ENCODE data around the gene GREM2. TPM values are rescaled to one million over a fixed set of nuclear protein-coding genes. Genes with fewer than 3 reads are reported as not detected.

The GREM2 gene
- total and polyA plus RNA-seq, 9 of the 15 experiments (the other 6 are each of a cell fraction or from before 2014, with no cell fraction given): 0.01 to 0.07 (median 0.05) TPM; not detected in 5

GRCh38 chr1:240524356-240525069 lies 87.4 kb downstream of the GREM2 start:
- TF ChIP-seq CTCF (IDR thresholded peaks at IDR 0.05 in 2 of 3, conservative IDR thresholded peaks at IDR 0.05 in 1 of 3; ENCODE audit: insufficient read depth in 2 of 3, low read depth in 1 of 3, low read length in 3 of 3) (no peak), ETV5 (CRISPR knock-in tag; IDR thresholded peaks at IDR 0.05; ENCODE audit: low read depth) (no peak), CREB3L1 (IDR thresholded peaks at IDR 0.05; ENCODE audit: borderline replicate concordance, low read depth) (no peak), DEAF1 (CRISPR knock-in tag; IDR thresholded peaks at IDR 0.05) (no peak), ZNF780A (CRISPR knock-in tag; IDR thresholded peaks at IDR 0.05) (no peak), ZBTB17 (CRISPR knock-in tag; IDR thresholded peaks at IDR 0.05) (no peak), ZBTB7A (IDR thresholded peaks at IDR 0.05; ENCODE audit: borderline replicate concordance, control insufficient read depth, low read depth, low read length) (no peak)
- no peak overlapping the region for H3K27ac ChIP-seq (ENCODE audit: extremely low read depth, low read depth, low read length)
- H3K9me3 ChIP-seq (replicated peaks; ENCODE audit: control insufficient read depth, insufficient read depth, low read depth, low read length): no peaks in the 10 kb centered on the region; the same call in 1 of the 2 replicates
- no peaks in the 10 kb centered on the region for H3K27me3 ChIP-seq (ENCODE audit: control insufficient read depth in 2 of 2, insufficient read depth in 2 of 2, low read length in 2 of 2)
- in situ Hi-C loops (cut with MboI) (no loop called here), intact Hi-C loops (cut with micrococcal nuclease) (no loop called here)
- H3K4me1 ChIP-seq (replicated peaks in 1 of 2; ENCODE audit: control insufficient read depth in 2 of 2, insufficient read depth in 2 of 2, low read length in 2 of 2): no peaks in the 10 kb centered on the region
- no TSS peak for BruUV-seq (replicated peaks)
- H4K20me1 ChIP-seq (replicated peaks; ENCODE audit: control insufficient read depth, insufficient read depth, low read length): no peaks in the 10 kb centered on the region
- POLR2A ChIA-PET: no interaction called here
- no peaks in the 10 kb centered on the region for H3K79me2 ChIP-seq (ENCODE audit: control insufficient read depth, insufficient read depth, low read length)
- FAIRE-seq (no peak), DNase-seq (ENCODE audit: extremely low read depth in 1 of 4, low spot score in 3 of 4) (no peak), ATAC-seq (no peak)
- H3K4me2 ChIP-seq (ENCODE audit: insufficient read depth, low read length): no peak overlapping the region
- no peaks in the 10 kb centered on the region for H3K36me3 ChIP-seq (ENCODE audit: control insufficient read depth, insufficient read depth, low read length)
- H2AFZ ChIP-seq (ENCODE audit: low read depth, low read length): no peak overlapping the region
- no peak overlapping the region for H3K4me3 ChIP-seq
- WGBS (ENCODE audit: insufficient coverage, low coverage, missing lambda C conversion rate): 2% methylated on average over 4 of the region's 4 CpGs
- H3K9me1 ChIP-seq (ENCODE audit: control insufficient read depth, insufficient read depth, low read length): no peaks in the 10 kb centered on the region
- H3K9ac ChIP-seq (ENCODE audit: insufficient read depth in 1 of 2, low read depth in 2 of 2, low read length in 2 of 2): no peak overlapping the region
- CTCF ChIA-PET (ENCODE audit: low intra/inter-chr PET ratio): no interaction called here

All from K562 (cell line).